Measurements from ENCODE around the gene TMC1. TPM values are rescaled to one million over a fixed set of nuclear protein-coding genes. Genes with fewer than 3 reads are reported as not detected.

The TMC1 gene
- total and polyA plus RNA-seq, 2 of the 13 experiments (the other 11 are each of a cell fraction or from before 2014, with no cell fraction given) = 0.02 to 0.03 TPM

DNA sequence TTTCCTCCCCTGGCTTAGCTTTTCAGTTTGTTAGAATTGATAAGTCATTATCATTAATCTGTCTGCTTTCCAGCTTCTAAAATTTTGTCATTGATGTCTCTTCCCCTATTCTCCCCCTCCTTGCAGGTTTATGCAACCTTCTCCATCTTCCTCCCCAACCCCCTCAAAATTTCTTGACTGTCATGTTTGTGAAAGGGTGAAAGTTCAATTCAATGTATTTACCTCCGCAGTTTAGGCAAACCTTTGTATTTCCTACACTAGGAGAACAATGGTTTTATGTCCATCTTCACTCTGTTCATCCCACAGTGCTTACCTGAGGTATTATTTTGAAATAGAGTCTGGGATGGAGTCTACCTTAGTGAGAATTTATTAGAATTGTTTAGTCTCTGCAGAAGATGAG, 313.6 kb downstream of the TMC1 start (continued):
- TF ChIP-seq ZFP41 (CRISPR knock-in tag; IDR thresholded peaks at IDR 0.05; ENCODE audit: borderline replicate concordance) = no peak
- no peak for TF ChIP-seq THAP9 (CRISPR knock-in tag; IDR thresholded peaks at IDR 0.05; ENCODE audit: borderline replicate concordance)
- no peak for TF ChIP-seq ZNF496 (CRISPR knock-in tag; IDR thresholded peaks at IDR 0.05; ENCODE audit: insufficient replicate concordance)
- TF ChIP-seq SKI (IDR thresholded peaks at IDR 0.05; ENCODE audit: partially characterized antibody) = no peak
- TF ChIP-seq, protein P1, sequence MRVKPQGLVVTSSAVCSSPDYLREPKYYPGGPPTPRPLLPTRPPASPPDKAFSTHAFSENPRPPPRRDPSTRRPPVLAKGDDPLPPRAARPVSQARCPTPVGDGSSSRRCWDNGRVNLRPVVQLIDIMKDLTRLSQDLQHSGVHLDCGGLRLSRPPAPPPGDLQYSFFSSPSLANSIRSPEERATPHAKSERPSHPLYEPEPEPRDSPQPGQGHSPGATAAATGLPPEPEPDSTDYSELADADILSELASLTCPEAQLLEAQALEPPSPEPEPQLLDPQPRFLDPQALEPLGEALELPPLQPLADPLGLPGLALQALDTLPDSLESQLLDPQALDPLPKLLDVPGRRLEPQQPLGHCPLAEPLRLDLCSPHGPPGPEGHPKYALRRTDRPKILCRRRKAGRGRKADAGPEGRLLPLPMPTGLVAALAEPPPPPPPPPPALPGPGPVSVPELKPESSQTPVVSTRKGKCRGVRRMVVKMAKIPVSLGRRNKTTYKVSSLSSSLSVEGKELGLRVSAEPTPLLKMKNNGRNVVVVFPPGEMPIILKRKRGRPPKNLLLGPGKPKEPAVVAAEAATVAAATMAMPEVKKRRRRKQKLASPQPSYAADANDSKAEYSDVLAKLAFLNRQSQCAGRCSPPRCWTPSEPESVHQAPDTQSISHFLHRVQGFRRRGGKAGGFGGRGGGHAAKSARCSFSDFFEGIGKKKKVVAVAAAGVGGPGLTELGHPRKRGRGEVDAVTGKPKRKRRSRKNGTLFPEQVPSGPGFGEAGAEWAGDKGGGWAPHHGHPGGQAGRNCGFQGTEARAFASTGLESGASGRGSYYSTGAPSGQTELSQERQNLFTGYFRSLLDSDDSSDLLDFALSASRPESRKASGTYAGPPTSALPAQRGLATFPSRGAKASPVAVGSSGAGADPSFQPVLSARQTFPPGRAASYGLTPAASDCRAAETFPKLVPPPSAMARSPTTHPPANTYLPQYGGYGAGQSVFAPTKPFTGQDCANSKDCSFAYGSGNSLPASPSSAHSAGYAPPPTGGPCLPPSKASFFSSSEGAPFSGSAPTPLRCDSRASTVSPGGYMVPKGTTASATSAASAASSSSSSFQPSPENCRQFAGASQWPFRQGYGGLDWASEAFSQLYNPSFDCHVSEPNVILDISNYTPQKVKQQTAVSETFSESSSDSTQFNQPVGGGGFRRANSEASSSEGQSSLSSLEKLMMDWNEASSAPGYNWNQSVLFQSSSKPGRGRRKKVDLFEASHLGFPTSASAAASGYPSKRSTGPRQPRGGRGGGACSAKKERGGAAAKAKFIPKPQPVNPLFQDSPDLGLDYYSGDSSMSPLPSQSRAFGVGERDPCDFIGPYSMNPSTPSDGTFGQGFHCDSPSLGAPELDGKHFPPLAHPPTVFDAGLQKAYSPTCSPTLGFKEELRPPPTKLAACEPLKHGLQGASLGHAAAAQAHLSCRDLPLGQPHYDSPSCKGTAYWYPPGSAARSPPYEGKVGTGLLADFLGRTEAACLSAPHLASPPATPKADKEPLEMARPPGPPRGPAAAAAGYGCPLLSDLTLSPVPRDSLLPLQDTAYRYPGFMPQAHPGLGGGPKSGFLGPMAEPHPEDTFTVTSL (CRISPR knock-in tag; IDR thresholded peaks at IDR 0.05; ENCODE audit: borderline replicate concordance) = peak; percentile 82; the same call in 1 of the 2 replicates
- TF ChIP-seq, protein P2, sequence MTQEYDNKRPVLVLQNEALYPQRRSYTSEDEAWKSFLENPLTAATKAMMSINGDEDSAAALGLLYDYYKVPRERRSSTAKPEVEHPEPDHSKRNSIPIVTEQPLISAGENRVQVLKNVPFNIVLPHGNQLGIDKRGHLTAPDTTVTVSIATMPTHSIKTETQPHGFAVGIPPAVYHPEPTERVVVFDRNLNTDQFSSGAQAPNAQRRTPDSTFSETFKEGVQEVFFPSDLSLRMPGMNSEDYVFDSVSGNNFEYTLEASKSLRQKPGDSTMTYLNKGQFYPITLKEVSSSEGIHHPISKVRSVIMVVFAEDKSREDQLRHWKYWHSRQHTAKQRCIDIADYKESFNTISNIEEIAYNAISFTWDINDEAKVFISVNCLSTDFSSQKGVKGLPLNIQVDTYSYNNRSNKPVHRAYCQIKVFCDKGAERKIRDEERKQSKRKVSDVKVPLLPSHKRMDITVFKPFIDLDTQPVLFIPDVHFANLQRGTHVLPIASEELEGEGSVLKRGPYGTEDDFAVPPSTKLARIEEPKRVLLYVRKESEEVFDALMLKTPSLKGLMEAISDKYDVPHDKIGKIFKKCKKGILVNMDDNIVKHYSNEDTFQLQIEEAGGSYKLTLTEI (CRISPR knock-in tag; conservative IDR thresholded peaks at IDR 0.05) = no peak
- no peak for TF ChIP-seq ATF1 (CRISPR knock-in tag; IDR thresholded peaks at IDR 0.05)
- no peak for TF ChIP-seq KDM3A (CRISPR knock-in tag; IDR thresholded peaks at IDR 0.05; ENCODE audit: low read depth)
- no peak for TF ChIP-seq HNRNPL (IDR thresholded peaks at IDR 0.05; ENCODE audit: low read depth, low read length)
- TF ChIP-seq TBL1XR1 (IDR thresholded peaks at IDR 0.05; ENCODE audit: borderline replicate concordance, low read length, partially characterized antibody) = no peak
- TF ChIP-seq CCAR2 (optimal IDR thresholded peaks at IDR 0.05; ENCODE audit: low read depth, low read length) = no peak
- no peak for TF ChIP-seq ZNF614 (CRISPR knock-in tag; IDR thresholded peaks at IDR 0.05; ENCODE audit: borderline replicate concordance)
- TF ChIP-seq EED (CRISPR knock-in tag; IDR thresholded peaks at IDR 0.05) = no peak
- TF ChIP-seq, protein P3, sequence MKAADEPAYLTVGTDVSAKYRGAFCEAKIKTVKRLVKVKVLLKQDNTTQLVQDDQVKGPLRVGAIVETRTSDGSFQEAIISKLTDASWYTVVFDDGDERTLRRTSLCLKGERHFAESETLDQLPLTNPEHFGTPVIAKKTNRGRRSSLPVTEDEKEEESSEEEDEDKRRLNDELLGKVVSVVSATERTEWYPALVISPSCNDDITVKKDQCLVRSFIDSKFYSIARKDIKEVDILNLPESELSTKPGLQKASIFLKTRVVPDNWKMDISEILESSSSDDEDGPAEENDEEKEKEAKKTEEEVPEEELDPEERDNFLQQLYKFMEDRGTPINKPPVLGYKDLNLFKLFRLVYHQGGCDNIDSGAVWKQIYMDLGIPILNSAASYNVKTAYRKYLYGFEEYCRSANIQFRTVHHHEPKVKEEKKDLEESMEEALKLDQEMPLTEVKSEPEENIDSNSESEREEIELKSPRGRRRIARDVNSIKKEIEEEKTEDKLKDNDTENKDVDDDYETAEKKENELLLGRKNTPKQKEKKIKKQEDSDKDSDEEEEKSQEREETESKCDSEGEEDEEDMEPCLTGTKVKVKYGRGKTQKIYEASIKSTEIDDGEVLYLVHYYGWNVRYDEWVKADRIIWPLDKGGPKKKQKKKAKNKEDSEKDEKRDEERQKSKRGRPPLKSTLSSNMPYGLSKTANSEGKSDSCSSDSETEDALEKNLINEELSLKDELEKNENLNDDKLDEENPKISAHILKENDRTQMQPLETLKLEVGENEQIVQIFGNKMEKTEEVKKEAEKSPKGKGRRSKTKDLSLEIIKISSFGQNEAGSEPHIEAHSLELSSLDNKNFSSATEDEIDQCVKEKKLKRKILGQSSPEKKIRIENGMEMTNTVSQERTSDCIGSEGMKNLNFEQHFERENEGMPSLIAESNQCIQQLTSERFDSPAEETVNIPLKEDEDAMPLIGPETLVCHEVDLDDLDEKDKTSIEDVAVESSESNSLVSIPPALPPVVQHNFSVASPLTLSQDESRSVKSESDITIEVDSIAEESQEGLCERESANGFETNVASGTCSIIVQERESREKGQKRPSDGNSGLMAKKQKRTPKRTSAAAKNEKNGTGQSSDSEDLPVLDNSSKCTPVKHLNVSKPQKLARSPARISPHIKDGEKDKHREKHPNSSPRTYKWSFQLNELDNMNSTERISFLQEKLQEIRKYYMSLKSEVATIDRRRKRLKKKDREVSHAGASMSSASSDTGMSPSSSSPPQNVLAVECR (CRISPR knock-in tag; IDR thresholded peaks at IDR 0.05; ENCODE audit: borderline replicate concordance) = no peak
- no peak for TF ChIP-seq ZBTB21 (CRISPR knock-in tag; IDR thresholded peaks at IDR 0.05)

Data from HepG2 (cell line).